Vagina (tissue), 2 donors: Measurements from ENCODE around the gene CRYGC.

Experiments
- POLR2A ChIP-seq, 2 donors: fragments of 450-650 bp; IDR thresholded peaks; one replicate each; pipeline ENCODE4 v1.6.1; 2017; ENCODE audit warnings: antibody characterized with exemption in 2 of 2, mild to moderate bottlenecking in 2 of 2, moderate library complexity in 2 of 2
- TF ChIP-seq, protein P1 (sequence below), 3 experiments: fragments of 450-650 bp in 2 of 3; fragments of 200-600 bp in 1 of 3; sonication (generic) in 1 of 3; IDR thresholded peaks; one replicate each; pipeline ENCODE4 v1.5.1; 2017 to 2019; ENCODE audit warnings: antibody characterized with exemption in 3 of 3, mild to moderate bottlenecking in 2 of 3, moderate library complexity in 2 of 3

DNA sequence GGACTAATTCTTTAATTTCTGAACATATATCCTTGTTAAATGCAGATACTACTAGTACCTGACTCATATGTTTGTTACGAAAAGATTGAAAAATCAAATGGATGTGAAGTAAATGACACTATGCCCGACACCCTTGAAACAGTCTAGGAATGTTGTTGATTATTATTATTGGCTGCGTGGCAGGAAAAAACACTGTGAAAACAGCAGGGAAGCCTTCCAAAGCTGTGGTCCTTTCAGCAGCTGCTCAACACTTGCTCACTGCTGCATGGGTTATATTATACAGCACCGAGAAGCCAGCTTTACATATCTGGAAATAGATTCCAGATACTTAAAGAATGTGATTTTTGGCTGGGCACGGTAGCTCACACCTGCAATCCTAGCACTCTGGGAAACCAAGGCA lies 31.8 kb downstream of the CRYGC start:
- no peak for TF ChIP-seq POLR2A (IDR thresholded peaks at IDR 0.05)
- TF ChIP-seq, protein P1, sequence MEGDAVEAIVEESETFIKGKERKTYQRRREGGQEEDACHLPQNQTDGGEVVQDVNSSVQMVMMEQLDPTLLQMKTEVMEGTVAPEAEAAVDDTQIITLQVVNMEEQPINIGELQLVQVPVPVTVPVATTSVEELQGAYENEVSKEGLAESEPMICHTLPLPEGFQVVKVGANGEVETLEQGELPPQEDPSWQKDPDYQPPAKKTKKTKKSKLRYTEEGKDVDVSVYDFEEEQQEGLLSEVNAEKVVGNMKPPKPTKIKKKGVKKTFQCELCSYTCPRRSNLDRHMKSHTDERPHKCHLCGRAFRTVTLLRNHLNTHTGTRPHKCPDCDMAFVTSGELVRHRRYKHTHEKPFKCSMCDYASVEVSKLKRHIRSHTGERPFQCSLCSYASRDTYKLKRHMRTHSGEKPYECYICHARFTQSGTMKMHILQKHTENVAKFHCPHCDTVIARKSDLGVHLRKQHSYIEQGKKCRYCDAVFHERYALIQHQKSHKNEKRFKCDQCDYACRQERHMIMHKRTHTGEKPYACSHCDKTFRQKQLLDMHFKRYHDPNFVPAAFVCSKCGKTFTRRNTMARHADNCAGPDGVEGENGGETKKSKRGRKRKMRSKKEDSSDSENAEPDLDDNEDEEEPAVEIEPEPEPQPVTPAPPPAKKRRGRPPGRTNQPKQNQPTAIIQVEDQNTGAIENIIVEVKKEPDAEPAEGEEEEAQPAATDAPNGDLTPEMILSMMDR (IDR thresholded peaks at IDR 0.05) = no peak
